22Rv1 (cell line): Measurements from ENCODE around the gene SUSD5.

ENCODE experiments used
- ZFX ChIP-seq: fragments of 450-650 bp; IDR thresholded peaks from 2 replicates; pipeline ENCODE4 v1.6.1; 2017; ENCODE audit warnings: antibody characterized with exemption, borderline replicate concordance
- TF ChIP-seq, protein P1 (sequence below): fragments of 450-650 bp; IDR thresholded peaks from 2 replicates; pipeline ENCODE4 v1.5.1; 2017; ENCODE audit warnings: mild to moderate bottlenecking

DNA sequence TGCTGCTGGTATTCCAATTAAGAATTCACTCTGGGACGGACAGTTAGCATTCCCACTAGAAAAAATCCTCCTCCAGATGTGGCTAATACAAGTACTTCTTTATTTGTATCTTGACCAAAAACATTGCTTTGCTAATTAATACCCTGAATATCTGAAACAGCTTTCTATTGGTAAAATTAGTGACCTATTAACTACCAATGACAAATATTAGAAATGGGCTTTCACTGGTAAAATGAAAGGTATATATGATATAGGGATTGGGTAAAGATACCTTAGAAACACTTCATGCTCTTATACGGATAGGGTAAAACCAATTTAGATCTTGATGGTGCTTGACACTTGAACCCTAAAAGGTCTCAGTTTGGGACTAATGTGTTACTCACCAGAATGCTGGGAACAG, 52.5 kb downstream of the SUSD5 start:
- TF ChIP-seq, protein P1, sequence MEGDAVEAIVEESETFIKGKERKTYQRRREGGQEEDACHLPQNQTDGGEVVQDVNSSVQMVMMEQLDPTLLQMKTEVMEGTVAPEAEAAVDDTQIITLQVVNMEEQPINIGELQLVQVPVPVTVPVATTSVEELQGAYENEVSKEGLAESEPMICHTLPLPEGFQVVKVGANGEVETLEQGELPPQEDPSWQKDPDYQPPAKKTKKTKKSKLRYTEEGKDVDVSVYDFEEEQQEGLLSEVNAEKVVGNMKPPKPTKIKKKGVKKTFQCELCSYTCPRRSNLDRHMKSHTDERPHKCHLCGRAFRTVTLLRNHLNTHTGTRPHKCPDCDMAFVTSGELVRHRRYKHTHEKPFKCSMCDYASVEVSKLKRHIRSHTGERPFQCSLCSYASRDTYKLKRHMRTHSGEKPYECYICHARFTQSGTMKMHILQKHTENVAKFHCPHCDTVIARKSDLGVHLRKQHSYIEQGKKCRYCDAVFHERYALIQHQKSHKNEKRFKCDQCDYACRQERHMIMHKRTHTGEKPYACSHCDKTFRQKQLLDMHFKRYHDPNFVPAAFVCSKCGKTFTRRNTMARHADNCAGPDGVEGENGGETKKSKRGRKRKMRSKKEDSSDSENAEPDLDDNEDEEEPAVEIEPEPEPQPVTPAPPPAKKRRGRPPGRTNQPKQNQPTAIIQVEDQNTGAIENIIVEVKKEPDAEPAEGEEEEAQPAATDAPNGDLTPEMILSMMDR = no peak
- TF ChIP-seq ZFX = no peak
